Measurements from ENCODE around the gene TPRN. TPM values are rescaled to one million over a fixed set of nuclear protein-coding genes. Genes with fewer than 3 reads are reported as not detected.

Gene TPRN
- total RNA-seq, 4 donors from 2014 or later, result 76.2 to 228 (median 117) TPM

DNA sequence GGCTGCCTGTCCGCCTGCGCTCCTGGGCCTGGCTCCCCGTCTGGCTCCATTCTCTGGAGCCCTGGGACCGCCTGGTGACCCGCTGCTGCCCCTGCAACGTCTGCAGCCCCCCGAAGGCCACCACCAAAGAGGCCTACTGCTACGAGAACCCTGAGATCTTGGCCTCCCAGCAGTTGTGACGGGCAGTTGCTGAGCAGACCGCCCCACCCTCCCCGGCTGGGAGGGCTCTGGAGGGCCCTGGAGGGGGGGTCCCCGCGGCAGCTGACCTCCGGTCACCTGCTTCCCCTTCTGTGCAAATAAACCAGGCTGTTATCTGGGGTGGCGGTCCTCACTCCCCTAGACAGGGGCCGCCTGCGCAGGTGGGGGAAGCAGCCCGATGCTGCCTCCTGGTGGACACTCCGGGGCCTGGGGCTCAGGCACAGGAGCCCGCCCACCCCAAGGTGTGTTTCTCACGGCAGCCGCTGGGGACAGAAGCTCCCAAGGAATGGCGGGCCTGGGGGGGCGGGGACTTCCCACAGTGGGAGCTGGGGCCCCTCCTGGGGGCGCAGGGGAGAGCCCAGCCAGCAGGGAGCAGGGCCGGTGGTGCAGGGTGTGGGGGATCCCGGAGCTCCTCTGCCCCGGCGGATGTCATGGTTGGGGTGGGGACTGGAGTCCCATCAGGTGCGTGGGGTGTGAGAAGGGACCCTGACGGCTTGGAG is 35.8 kb upstream of the TPRN start:
- Histone ChIP-seq H3K36me3 (no peaks in the 10 kb centered on the region), H3K4me3 (peak overlapping the region in 1 of 4 donors; percentile 26)

DNA sequence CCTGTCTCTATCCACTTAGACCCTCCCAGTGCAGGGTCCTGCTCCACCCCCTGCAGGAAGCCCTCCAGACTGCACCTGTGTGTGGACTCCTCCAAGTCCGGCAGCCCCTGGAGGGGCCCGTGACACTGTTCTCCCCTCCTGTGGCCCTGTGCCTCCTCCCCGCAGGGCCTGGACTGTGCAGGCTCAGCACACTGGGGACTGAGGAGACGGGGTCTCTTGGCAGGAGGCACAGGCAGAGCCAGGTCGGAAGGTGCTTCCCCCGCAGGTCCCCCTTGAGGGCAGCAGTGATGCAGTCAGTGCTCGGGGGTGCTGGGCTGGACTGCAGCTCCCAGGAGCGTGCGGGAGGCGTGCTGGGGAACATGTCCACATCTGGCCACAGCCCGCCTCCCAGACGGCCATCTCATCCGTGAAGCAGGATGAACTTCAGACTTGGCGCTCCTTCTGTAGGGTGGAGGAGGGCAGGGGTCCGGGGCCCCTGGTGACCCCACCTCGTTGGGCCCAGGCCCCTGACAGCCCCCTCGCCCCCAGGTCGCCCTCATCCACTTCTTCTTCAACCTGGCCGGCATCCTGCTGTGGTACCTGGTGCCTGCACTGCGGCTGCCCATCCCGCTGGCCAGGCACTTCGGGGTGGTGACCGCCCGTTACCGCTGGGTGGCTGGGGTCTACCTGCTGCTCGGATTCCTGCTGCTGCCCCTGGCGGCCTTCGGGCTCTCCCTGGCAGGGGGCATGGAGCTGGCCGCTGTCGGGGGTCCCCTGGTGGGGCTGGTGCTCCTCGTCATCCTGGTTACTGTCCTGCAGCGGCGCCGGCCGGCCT is 35.1 kb upstream of the TPRN start:
- WGBS, 2 donors (ENCODE audit: low coverage in 1 of 2), result 61% methylated on average over 15 of the region's 35 CpGs; no CpG with 5 or more reads in 1 of the 2 donors
- Histone ChIP-seq H3K27ac (no peak overlapping the region), H3K4me3 (peak overlapping the region in 1 of 4 donors; percentile 26), H3K36me3 (no peaks in the 10 kb centered on the region), H3K4me1 (peaks cover 34 to 52% (median 44%) of the 10 kb centered on the region in 4 donors), H3K9me3 (no peaks in the 10 kb centered on the region), H3K27me3 (peaks cover 44% of the 10 kb centered on the region)
- in situ Hi-C loops (cut with MboI; ENCODE audit: low pct_ligation_motif_present in 1 of 4, low pct_unique_long_range_greater_than_20kb in 1 of 4, low sequenced_read_pairs in 3 of 4) (loop anchor here in 1 of 4 donors (10.0 kb wide), 1 partner anchor 111 kb away; no protein-coding TSS in a partner anchor), intact Hi-C loops (cut with DNase I; ENCODE audit: low total_unique reads) (no loop called here)
- DNase-seq, result no peak
- no peak for TF ChIP-seq EP300 (IDR thresholded peaks at IDR 0.05; ENCODE audit: low read depth)

More for the DNA sequence above, 35.8 kb upstream of the TPRN start:
- intact Hi-C loops (cut with DNase I; ENCODE audit: low total_unique reads), result no loop called here
- peak; percentile 93 for DNase-seq
- Histone ChIP-seq H3K27me3 (peaks cover 37% of the 10 kb centered on the region), H3K4me1 (peaks cover 34 to 52% (median 44%) of the 10 kb centered on the region in 4 donors), H3K27ac (peak overlapping the region in 3 of 4 donors; percentile 99 to 100 (median 99)), H3K9me3 (no peaks in the 10 kb centered on the region)
- in situ Hi-C loops (cut with MboI; ENCODE audit: low pct_ligation_motif_present in 1 of 4, low pct_unique_long_range_greater_than_20kb in 1 of 4, low sequenced_read_pairs in 3 of 4), result loop anchor here in 1 of 4 donors (10.0 kb wide), 1 partner anchor 112 kb away; no protein-coding TSS in a partner anchor
- 6% methylated on average over 23 of the region's 31 CpGs; no CpG with 5 or more reads in 1 of the 2 donors for WGBS, 2 donors (ENCODE audit: low coverage in 1 of 2)
- no peak for TF ChIP-seq POLR2A (IDR thresholded peaks at IDR 0.05)
- peak; percentile 99 to 100 (median 100) for TF ChIP-seq CTCF (IDR thresholded peaks at IDR 0.05)

DNA sequence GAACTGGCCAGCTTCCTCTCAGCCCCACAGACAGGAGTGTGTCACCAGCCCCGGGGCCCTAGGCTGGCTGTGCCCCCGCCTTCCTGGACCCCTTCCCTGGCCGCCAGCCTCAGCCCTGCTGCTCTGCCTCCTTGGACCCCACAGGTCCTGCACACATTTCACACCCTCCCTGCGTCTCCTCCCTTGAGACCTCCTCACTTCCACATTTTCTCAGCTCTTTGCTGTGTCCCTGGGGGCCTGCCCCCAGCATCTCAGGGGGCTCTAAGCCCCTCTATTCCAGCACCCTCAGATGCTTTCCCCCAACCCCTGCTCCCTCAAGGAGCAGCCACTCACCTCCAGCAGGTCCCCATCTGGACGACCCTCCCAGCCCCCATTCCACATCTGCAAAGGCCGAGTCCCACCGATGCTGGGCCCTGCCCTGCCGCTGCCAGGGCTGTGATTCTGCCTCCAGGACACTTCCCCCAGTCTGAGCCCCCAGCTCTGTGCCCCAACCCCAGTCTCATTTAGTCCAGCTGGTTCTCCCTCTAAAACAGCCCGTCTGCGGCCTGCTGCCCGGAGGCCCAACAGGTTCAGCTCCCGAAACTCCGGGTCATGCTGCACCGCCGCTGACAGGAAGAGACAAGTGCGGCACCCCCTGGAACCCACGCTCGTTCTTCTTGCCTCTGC is 34.4 kb upstream of the TPRN start:
- H3K27ac ChIP-seq, result no peak overlapping the region
- peaks cover 52% of the 10 kb centered on the region for H3K27me3 ChIP-seq
- H3K9me3 ChIP-seq, result no peaks in the 10 kb centered on the region
- H3K4me3 ChIP-seq, result no peak overlapping the region
- TF ChIP-seq POLR2AphosphoS5 (IDR thresholded peaks at IDR 0.05), result no peak
- TF ChIP-seq CTCF (IDR thresholded peaks at IDR 0.05), result no peak
- no peak for TF ChIP-seq POLR2A (IDR thresholded peaks at IDR 0.05)
- no peak for TF ChIP-seq EP300 (IDR thresholded peaks at IDR 0.05; ENCODE audit: low read depth)
- intact Hi-C loops (cut with DNase I; ENCODE audit: low total_unique reads), result no loop called here
- no peaks in the 10 kb centered on the region for H3K36me3 ChIP-seq
- in situ Hi-C loops (cut with MboI; ENCODE audit: low pct_ligation_motif_present in 1 of 4, low pct_unique_long_range_greater_than_20kb in 1 of 4, low sequenced_read_pairs in 3 of 4), result loop anchor here in 1 of 4 donors (10.0 kb wide), 1 partner anchor 110 kb away; no protein-coding TSS in a partner anchor
- 66 to 80% methylated on average over 2 to 17 of the region's 18 CpGs for WGBS, 2 donors (ENCODE audit: low coverage in 1 of 2)
- peaks cover 37 to 57% (median 45%) of the 10 kb centered on the region in 4 donors for H3K4me1 ChIP-seq
- DNase-seq, result no peak

DNA sequence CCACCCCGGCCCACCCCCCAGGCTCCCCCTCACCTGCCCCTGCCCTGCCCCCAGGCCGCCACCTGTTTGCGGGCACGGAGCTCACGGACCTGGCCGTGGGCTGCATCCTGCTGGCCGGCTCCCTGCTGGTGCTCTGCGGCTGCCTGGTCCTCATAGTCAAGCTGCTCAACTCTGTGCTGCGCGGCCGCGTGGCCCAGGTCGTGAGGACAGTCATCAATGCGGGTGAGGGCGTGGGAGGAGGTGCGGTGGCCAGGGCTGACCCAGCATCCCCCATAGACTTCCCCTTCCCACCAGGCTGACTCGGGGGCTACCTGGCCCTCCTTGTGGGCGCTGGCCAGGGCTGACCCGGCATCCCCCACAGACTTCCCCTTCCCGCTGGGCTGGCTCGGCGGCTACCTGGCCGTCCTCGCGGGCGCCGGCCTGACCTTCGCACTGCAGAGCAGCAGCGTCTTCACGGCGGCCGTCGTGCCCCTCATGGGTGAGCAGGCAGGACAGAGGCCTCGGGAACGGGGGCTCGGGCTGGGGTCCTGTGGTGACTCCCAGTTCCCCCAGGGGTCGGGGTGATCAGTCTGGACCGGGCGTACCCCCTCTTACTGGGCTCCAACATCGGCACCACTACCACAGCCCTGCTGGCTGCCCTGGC is 33.6 kb upstream of the TPRN start:
- H3K4me3 ChIP-seq, result no peak overlapping the region
- in situ Hi-C loops (cut with MboI; ENCODE audit: low pct_ligation_motif_present in 1 of 4, low pct_unique_long_range_greater_than_20kb in 1 of 4, low sequenced_read_pairs in 3 of 4), result loop anchor here in 1 of 4 donors (10.0 kb wide), 1 partner anchor 109 kb away; no protein-coding TSS in a partner anchor
- WGBS, 2 donors (ENCODE audit: low coverage in 1 of 2), result 25% methylated on average over 26 of the region's 40 CpGs; no CpG with 5 or more reads in 1 of the 2 donors
- intact Hi-C loops (cut with DNase I; ENCODE audit: low total_unique reads), result no loop called here
- H3K36me3 ChIP-seq, result no peaks in the 10 kb centered on the region
- no peaks in the 10 kb centered on the region for H3K9me3 ChIP-seq
- H3K4me1 ChIP-seq, result peaks cover 30 to 53% (median 43%) of the 10 kb centered on the region in 4 donors
- H3K27me3 ChIP-seq, result peaks cover 59% of the 10 kb centered on the region
- no peak for DNase-seq
- no peak overlapping the region for H3K27ac ChIP-seq
- TF ChIP-seq EP300 (IDR thresholded peaks at IDR 0.05; ENCODE audit: low read depth), result no peak
- TF ChIP-seq CTCF (IDR thresholded peaks at IDR 0.05), result no peak
- no peak for TF ChIP-seq POLR2AphosphoS5 (IDR thresholded peaks at IDR 0.05)
- no peak for TF ChIP-seq POLR2A (IDR thresholded peaks at IDR 0.05)

Measured in transverse colon (tissue), 4 donors.